ENCODE results near the gene MAEA. TPM values are rescaled to one million over a fixed set of nuclear protein-coding genes. Genes with fewer than 3 reads are reported as not detected.

The MAEA gene
- total RNA-seq, 2 donors from 2014 or later, result 48.8 to 72.7 TPM

GRCh38 chr4:1266881-1267763 is 22.6 kb upstream of the MAEA start:
- H3K36me3 ChIP-seq (ENCODE audit: control insufficient read depth, insufficient read depth, low read length), result no peaks in the 10 kb centered on the region
- no peak for TF ChIP-seq CTCF (conservative IDR thresholded peaks at IDR 0.05)
- Mint-ChIP-seq H3K27me3 (ENCODE audit: insufficient read depth) (peaks cover 1% of the 10 kb centered on the region), H3K4me3 (no peak overlapping the region), H3K4me1 (no peaks in the 10 kb centered on the region), H3K27ac (no peak overlapping the region), H3K9me3 (peaks cover 56% of the 10 kb centered on the region), H3K36me3 (ENCODE audit: low read depth) (peaks cover 6% of the 10 kb centered on the region)
- no peak overlapping the region for H3K27ac ChIP-seq (ENCODE audit: low read depth, low read length)
- no peaks in the 10 kb centered on the region for H3K27me3 ChIP-seq (ENCODE audit: control insufficient read depth, insufficient read depth, low read length, poor library complexity, severe bottlenecking)
- no peaks in the 10 kb centered on the region for H3K4me1 ChIP-seq (ENCODE audit: control insufficient read depth, insufficient read depth, low read length)
- WGBS, 2 experiments (ENCODE audit: insufficient coverage in 1 of 2, insufficient read length in 1 of 2), result 96 to 97% methylated on average over 6 to 9 of the region's 9 CpGs
- H3K9me3 ChIP-seq (ENCODE audit: control insufficient read depth, low read length), result peaks cover 23% of the 10 kb centered on the region
- no peak overlapping the region for H3K9ac ChIP-seq (ENCODE audit: extremely low read depth, low read length, poor library complexity, severe bottlenecking)
- DNase-seq, result no peak
- no peak overlapping the region for H3K4me3 ChIP-seq (ENCODE audit: low read length)

DNA sequence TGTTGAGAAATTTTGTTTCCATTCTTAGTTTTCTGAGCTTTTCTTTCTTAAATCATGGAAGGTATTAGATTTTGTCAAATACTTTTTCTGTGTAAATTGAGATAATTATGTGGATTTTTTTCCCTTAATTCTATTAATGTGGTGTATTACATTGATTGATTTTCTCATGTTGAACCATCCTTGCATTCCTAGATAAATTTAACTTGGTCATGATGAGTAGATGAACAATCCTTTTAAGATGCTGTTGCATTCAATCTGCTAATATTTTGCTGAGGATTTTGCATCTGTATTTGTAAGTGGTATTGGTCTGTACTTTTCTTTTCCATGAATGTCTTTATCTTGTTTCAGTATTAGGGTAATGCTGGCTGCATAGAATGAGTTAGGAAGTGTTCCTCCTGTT is 20.5 kb upstream of the MAEA start:
- no peak for TF ChIP-seq CTCF (conservative IDR thresholded peaks at IDR 0.05)
- Mint-ChIP-seq H3K27me3 (ENCODE audit: insufficient read depth) (peaks cover 1% of the 10 kb centered on the region), H3K4me1 (no peaks in the 10 kb centered on the region), H3K4me3 (no peak overlapping the region), H3K36me3 (ENCODE audit: low read depth) (peaks cover 6% of the 10 kb centered on the region), H3K27ac (no peak overlapping the region), H3K9me3 (peaks cover 56% of the 10 kb centered on the region)
- Histone ChIP-seq H3K4me3 (ENCODE audit: low read length) (no peak overlapping the region), H3K36me3 (ENCODE audit: control insufficient read depth, insufficient read depth, low read length) (no peaks in the 10 kb centered on the region), H3K4me1 (ENCODE audit: control insufficient read depth, insufficient read depth, low read length) (no peaks in the 10 kb centered on the region), H3K27ac (ENCODE audit: low read depth, low read length) (no peak overlapping the region), H3K9ac (ENCODE audit: extremely low read depth, low read length, poor library complexity, severe bottlenecking) (no peak overlapping the region), H3K9me3 (ENCODE audit: control insufficient read depth, low read length) (peaks cover 23% of the 10 kb centered on the region), H3K27me3 (ENCODE audit: control insufficient read depth, insufficient read depth, low read length, poor library complexity, severe bottlenecking) (peaks cover under 1% of the 10 kb centered on the region)
- no peak for DNase-seq

- Histone ChIP-seq H3K9ac (ENCODE audit: extremely low read depth, low read length, poor library complexity, severe bottlenecking) (no peak overlapping the region), H3K36me3 (ENCODE audit: control insufficient read depth, insufficient read depth, low read length) (no peaks in the 10 kb centered on the region), H3K27me3 (ENCODE audit: control insufficient read depth, insufficient read depth, low read length, poor library complexity, severe bottlenecking) (peaks cover 12% of the 10 kb centered on the region), H3K4me3 (ENCODE audit: low read length) (no peak overlapping the region), H3K4me1 (ENCODE audit: control insufficient read depth, insufficient read depth, low read length) (no peaks in the 10 kb centered on the region), H3K9me3 (ENCODE audit: control insufficient read depth, low read length) (peaks cover 17% of the 10 kb centered on the region), H3K27ac (ENCODE audit: low read depth, low read length) (no peak overlapping the region)
- H3K27ac Mint-ChIP-seq, result no peak overlapping the region
- no peaks in the 10 kb centered on the region for H3K36me3 Mint-ChIP-seq (ENCODE audit: low read depth)
- no peak for DNase-seq
- 92 to 93% methylated on average over 5 of the region's 5 CpGs for WGBS, 2 experiments (ENCODE audit: insufficient coverage in 1 of 2, insufficient read length in 1 of 2)
- H3K9me3 Mint-ChIP-seq, result peaks cover 46% of the 10 kb centered on the region
- TF ChIP-seq CTCF (conservative IDR thresholded peaks at IDR 0.05), result no peak
- H3K27me3 Mint-ChIP-seq (ENCODE audit: insufficient read depth), result peaks cover 4% of the 10 kb centered on the region
- H3K4me3 Mint-ChIP-seq, result no peak overlapping the region
- no peaks in the 10 kb centered on the region for H3K4me1 Mint-ChIP-seq
Measured at GRCh38 chr4:1271686-1272085, 18.0 kb upstream of the MAEA start.

All from endodermal cell (in vitro differentiated cells).